AG09309 (cell line): ENCODE measurements around the gene EPS15.
"Not testable (repeated sequence)": the region's sequence is repeated elsewhere in the genome, so short reads cannot be mapped to it uniquely, and the experiment has no call there.

Experiments used
- DNase-seq: peaks from one replicate; pipeline ENCODE4 v3.0.0-alpha.2; 2010; ENCODE audit warnings: low read depth
- H3K4me3 ChIP-seq: 2 replicates; pipeline ENCODE4 v1.5.1; 2011; ENCODE audit warnings: mild to moderate bottlenecking, low read depth, low read length, moderate library complexity; ENCODE audit not compliant: control insufficient read depth
- CTCF ChIP-seq: IDR thresholded peaks from 2 replicates; pipeline ENCODE4 v1.5.1; 2011; ENCODE audit warnings: mild to moderate bottlenecking, low read depth, low read length, inconsistent platforms; ENCODE audit not compliant: insufficient read depth, control insufficient read depth; ENCODE audit errors: missing control alignments

Gene EPS15

GRCh38 chr1:51325878-51326755 lies 192.9 kb downstream of the EPS15 start:
- no peak for DNase-seq
- TF ChIP-seq CTCF = no peak
- H3K4me3 ChIP-seq = no peak overlapping the region

- DNase-seq = no peak
- TF ChIP-seq CTCF = no peak
Observed at GRCh38 chr1:51325391-51325790, 193.7 kb downstream of the EPS15 start.

GRCh38 chr1:51325011-51325385 lies 194.1 kb downstream of the EPS15 start:
- DNase-seq, H3K4me3 ChIP-seq: not testable (repeated sequence)

More at GRCh38 chr1:51325391-51325790, 193.7 kb downstream of the EPS15 start:
- no peak overlapping the region for H3K4me3 ChIP-seq

- TF ChIP-seq CTCF = no peak
- DNase-seq = no peak
- H3K4me3 ChIP-seq = no peak overlapping the region
Observed at GRCh38 chr1:51324251-51325010, 194.6 kb downstream of the EPS15 start.

- no peak for DNase-seq
Observed at GRCh38 chr1:51323778-51324177, 195.3 kb downstream of the EPS15 start.

GRCh38 chr1:51322417-51323101 lies 196.5 kb downstream of the EPS15 start:
- no peak for TF ChIP-seq CTCF
- no peak for DNase-seq
- H3K4me3 ChIP-seq = no peak overlapping the region

More at GRCh38 chr1:51323778-51324177, 195.3 kb downstream of the EPS15 start:
- no peak for TF ChIP-seq CTCF
- no peak overlapping the region for H3K4me3 ChIP-seq

GRCh38 chr1:51321924-51322280 lies 197.2 kb downstream of the EPS15 start:
- TF ChIP-seq CTCF = no peak
- no peak overlapping the region for H3K4me3 ChIP-seq
- no peak for DNase-seq
